Endothelial cell of umbilical vein (primary cell): ENCODE results near the gene KIF1C.

Experiments
- CTCF ChIP-seq, 2 donors: IDR thresholded peaks; 1 replicate in 1 of 2; 2 replicates in 1 of 2; pipeline ENCODE4 v1.5.1; 2011; ENCODE audit warnings: low read length in 2 of 2, mild to moderate bottlenecking in 2 of 2, moderate library complexity in 2 of 2, control low read depth in 1 of 2, inconsistent platforms in 1 of 2, low read depth in 1 of 2; ENCODE audit not compliant: insufficient read depth in 1 of 2; ENCODE audit errors: extremely low read depth in 1 of 2
- MAX ChIP-seq: IDR thresholded peaks from 2 replicates; pipeline ENCODE4 v1.6.1; 2011; ENCODE audit not compliant: insufficient read depth, insufficient read length
- POLR2A ChIP-seq: IDR thresholded peaks from 2 replicates; pipeline ENCODE4 v1.6.1; 2012; ENCODE audit warnings: low read depth, mild to moderate bottlenecking, control low read depth, low read length

GRCh38 chr17:5034651-5035050, 36.9 kb downstream of the KIF1C start:
- TF ChIP-seq POLR2A (no peak), CTCF (IDR thresholded peaks at IDR 0.05; ENCODE audit: extremely low read depth in 1 of 2, insufficient read depth in 1 of 2, low read depth in 1 of 2, low read length in 2 of 2) (no peak), MAX (no peak)
